GM10266 (cell line): ENCODE results near the gene MYADML2.

Experiments
- DNase-seq: peaks from one replicate; pipeline ENCODE4 v3.0.0; 2012; ENCODE audit errors: extremely low spot score
- TF ChIP-seq, protein P1 (sequence below): IDR thresholded peaks from 2 replicates; pipeline ENCODE4 v1.5.1; 2012; ENCODE audit warnings: mild to moderate bottlenecking, low read depth; ENCODE audit not compliant: control insufficient read depth, insufficient read depth; ENCODE audit errors: missing control alignments

MYADML2 gene

DNA sequence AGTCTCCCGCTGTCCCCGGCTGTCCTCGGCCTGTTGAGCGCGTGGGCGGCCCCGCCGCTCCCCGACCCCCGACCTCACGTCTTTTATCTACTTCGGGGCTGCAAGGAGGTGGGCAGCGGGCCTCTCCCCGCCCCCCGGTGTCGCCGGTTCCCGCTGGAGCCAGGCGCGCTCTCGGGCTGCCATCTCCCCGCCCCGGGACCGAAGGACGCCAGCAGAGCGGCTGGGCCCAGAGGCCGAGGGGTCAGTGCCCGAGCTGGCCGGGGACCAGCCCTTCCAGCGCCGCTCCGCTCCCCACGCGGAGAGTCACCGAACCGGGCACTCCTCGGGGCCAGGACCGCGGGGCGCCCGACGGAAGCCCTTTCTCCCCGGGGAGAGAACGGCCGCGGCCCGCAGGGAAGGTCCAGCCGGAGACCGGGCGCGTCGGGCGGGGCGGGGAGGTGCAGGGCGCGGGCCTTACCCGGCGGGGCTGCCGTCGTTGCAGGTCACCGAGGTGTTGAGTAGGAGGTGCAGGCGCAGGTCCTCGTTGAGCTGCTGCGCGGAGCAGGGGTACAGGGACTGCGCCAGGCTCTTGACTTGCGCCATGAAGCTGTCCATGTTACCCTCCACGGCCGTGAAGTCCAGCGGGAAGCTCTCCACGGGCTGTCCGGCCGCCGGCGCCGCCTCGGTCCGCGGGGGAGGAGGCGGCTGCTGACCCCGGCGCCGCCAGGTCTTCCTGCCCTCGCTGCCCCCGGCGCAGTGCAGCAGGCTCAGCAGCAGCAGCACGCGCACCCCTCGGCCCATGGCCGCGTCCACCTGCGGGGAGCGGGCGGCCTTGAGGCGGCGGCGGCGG, 13.3 kb upstream of the MYADML2 start:
- TF ChIP-seq, protein P1, sequence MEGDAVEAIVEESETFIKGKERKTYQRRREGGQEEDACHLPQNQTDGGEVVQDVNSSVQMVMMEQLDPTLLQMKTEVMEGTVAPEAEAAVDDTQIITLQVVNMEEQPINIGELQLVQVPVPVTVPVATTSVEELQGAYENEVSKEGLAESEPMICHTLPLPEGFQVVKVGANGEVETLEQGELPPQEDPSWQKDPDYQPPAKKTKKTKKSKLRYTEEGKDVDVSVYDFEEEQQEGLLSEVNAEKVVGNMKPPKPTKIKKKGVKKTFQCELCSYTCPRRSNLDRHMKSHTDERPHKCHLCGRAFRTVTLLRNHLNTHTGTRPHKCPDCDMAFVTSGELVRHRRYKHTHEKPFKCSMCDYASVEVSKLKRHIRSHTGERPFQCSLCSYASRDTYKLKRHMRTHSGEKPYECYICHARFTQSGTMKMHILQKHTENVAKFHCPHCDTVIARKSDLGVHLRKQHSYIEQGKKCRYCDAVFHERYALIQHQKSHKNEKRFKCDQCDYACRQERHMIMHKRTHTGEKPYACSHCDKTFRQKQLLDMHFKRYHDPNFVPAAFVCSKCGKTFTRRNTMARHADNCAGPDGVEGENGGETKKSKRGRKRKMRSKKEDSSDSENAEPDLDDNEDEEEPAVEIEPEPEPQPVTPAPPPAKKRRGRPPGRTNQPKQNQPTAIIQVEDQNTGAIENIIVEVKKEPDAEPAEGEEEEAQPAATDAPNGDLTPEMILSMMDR: no peak

DNA sequence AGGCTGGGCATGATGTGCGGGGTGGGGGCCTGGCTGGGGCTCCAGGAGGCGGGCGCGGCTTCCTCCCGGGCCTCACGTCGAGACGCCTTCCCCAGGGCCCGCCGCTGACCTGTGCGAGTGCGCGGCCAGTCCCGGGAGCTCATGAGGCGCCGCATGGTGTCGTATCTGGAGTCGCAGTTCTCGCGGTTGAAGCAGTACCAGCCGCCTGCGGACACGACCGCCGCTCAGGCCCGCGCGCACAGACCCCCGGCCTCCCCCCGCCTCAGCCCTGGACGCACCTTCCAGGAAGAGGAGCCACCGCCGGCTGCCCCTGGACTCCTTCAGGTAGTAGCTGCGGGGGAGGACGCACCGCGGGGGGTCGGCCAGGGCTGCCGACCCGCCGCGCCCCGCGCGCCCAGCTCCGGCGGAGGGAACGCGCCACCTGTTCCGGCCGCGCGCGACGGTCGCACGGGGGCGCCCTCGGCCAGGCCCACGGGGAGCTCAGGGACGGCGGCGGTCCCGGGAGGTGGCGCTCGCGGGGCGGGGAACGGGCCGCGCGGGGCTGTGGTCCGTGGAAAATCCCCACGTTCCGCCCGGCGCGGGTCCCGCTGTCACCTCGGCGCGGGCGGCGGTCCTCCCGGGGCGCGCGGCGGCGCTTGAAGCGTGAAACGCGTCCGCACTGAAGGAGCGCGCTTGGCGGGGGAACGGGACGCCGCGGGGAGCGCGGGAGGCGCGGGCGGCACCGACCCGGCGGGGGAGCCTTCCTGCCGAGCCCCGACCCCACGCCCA, 12.5 kb upstream of the MYADML2 start:
- peak; percentile 94 for DNase-seq
- TF ChIP-seq, protein P1: peak; percentile 100

More for the DNA sequence above, 13.3 kb upstream of the MYADML2 start:
- DNase-seq: no peak

DNA sequence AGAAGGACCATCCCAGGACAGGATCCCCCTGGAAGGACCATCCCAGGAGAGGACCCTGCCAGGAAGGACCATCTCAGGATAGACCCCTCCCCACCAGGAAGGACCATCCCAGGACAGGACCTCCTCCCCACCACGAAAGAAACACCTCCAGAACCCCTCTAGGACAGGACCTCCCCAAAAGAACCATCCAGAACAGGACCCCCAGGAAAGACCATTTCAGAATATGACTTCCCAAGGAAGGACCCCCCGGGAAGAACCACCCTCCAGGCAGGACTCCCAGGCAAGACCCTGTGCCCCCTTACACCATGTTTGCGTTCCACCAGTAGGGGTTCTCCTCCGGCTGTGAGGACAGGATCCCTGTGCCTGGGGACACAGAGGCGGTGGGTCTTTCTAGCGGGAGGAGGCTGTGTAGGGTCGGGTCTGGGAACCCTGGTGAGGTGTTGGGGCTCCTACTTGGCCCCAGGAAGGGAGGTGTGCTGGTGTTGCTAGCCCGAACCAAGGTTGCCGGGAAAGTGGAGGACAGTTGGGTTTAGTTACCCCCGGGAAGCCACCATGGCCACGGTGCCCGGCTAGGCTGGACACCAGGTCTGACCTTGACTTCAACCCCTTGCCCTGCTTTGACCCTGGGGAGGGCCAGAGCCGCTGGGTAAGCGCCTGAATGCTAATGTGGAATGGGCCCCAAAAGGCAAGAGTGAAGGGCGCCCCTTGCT, 11.8 kb upstream of the MYADML2 start:
- DNase-seq: no peak
- TF ChIP-seq, protein P1: no peak

DNA sequence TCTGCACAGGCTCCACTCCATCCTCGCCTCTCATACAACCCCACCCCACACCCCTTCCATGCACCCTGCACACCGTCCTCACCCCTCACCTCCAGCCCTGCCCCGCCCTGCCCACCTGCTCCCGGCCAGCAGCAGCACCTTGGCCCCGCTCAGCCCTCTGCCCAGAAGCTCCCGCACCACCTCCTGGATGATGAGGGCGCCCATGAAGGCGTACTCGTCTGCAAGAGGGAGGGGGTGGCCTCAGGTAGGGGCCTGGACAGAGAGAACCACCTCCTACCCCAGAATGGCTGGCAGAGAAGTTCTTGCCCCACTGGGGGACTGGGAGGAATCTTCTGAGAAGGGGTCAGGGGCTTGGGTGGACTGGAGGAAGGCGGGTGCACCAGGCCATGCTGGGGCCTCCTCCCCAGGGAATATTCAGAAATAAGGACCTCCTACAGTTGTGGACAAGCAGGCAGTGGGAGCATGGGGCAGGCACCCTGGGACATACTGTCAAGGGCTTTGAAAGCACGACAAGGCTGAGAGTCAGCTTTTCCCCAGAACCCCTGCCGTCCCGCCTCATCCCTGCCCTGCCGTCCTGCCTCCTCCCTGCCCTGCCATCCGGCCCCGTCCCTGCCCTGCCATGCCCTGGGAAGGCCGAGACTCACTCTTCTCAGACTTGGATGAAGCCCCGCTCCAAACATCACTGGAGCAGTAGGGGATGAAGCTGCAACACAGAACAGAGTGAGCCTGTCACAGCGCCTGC, 10.8 kb upstream of the MYADML2 start:
- DNase-seq: no peak
- TF ChIP-seq, protein P1: no peak

DNA sequence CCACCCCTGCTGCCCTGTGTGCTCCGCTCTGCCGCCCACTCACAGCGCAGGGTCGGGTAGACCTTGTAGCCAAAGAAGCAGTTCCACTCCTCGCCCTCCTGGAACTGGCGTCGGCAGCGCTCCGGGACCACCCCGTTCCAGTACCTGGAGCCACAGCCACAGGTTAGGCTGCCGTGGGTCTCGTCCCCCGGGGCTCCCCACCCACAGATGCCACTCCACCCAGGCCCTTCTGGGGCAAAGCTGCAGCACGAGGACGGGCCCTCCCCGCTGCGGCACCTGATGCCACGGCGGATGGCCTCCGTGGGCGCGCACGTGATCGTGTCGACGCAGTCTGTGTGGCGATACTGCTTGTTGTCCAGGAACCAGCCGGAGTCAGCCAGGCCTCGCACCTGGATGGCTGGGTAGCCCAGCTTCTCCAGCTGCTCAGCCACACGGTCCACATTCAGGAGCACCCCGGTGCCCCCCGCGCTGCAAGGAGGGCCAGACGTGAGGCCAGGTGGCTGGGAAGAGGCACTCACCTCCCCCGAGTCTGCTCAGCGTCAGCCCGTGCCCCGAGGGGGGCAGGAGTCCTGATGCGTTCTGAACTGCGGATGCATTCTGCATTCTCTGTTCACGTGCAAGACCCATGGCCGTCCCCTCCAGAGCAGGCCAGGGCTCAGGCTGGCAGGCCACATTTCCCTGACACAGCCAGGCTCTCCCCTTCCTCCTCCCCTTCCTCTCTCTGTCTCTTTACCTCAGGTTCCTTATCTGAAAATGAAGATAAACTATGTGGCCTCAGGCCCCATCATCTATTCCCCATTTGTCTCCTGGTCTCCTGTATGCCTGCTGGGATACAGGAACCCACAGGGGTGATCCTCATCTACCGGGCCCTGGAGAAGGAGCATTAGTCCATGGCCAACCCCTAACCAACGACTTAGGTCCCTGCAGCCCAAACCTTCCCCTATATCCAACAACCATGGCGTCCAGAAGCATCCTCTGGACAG, 9.9 kb upstream of the MYADML2 start:
- DNase-seq: no peak
- TF ChIP-seq, protein P1: no peak
